Liver (tissue), 9 donors: Measurements from ENCODE around the gene UBE2D1. TPM values are rescaled to one million over a fixed set of nuclear protein-coding genes. Genes with fewer than 3 reads are reported as not detected.

ENCODE experiments used
- DNase-seq: peaks from one replicate; pipeline ENCODE4 v3.0.0-alpha.2; 2017; ENCODE audit warnings: low spot score
- H3K27ac ChIP-seq, 2 donors: one replicate each; pipeline ENCODE4 v1.7.0; 2013; ENCODE audit warnings: inconsistent platforms in 2 of 2, low read length in 2 of 2, control low read depth in 1 of 2, low read depth in 1 of 2, mild to moderate bottlenecking in 1 of 2
- H3K27me3 ChIP-seq, 4 donors: one replicate each; pipeline versions ENCODE4 v1.6.1 to v1.7.0; 2013; ENCODE audit warnings: low read length in 3 of 4, inconsistent platforms in 1 of 4, mild to moderate bottlenecking in 1 of 4, moderate library complexity in 1 of 4; ENCODE audit not compliant: control insufficient read depth in 4 of 4, insufficient read depth in 4 of 4
- H3K36me3 ChIP-seq, 4 donors: one replicate each; pipeline versions ENCODE4 v1.6.1 to v1.7.0; 2013; ENCODE audit warnings: low read length in 3 of 4, mild to moderate bottlenecking in 3 of 4, low read depth in 1 of 4, moderate library complexity in 1 of 4; ENCODE audit not compliant: control insufficient read depth in 4 of 4, insufficient read depth in 3 of 4
- H3K4me1 ChIP-seq, 4 donors: one replicate each; pipeline versions ENCODE4 v1.6.1 to v1.7.0; 2013; ENCODE audit warnings: low read length in 3 of 4, mild to moderate bottlenecking in 3 of 4, moderate library complexity in 1 of 4; ENCODE audit not compliant: control insufficient read depth in 4 of 4, insufficient read depth in 4 of 4
- H3K4me3 ChIP-seq, 3 donors: one replicate each; pipeline versions ENCODE4 v1.6.1 to v1.7.0; 2013; ENCODE audit warnings: low read length in 3 of 3, control low read depth in 1 of 3, low read depth in 1 of 3, mild to moderate bottlenecking in 1 of 3
- H3K9ac ChIP-seq, 2 donors: one replicate each; pipeline ENCODE4 v1.7.0; 2013; ENCODE audit warnings: low read length in 2 of 2, mild to moderate bottlenecking in 2 of 2, moderate library complexity in 2 of 2, control low read depth in 1 of 2, low read depth in 1 of 2
- H3K9me3 ChIP-seq, 4 donors: one replicate each; pipeline versions ENCODE4 v1.6.1 to v1.7.0; 2013; ENCODE audit warnings: low read length in 3 of 4; ENCODE audit not compliant: control insufficient read depth in 4 of 4
- CTCF ChIP-seq: fragments of 150-350 bp; IDR thresholded peaks from 2 replicates; pipeline ENCODE4 v1.5.1; 2017; ENCODE audit warnings: improper control_type of control experiment, low read depth, low read length; ENCODE audit not compliant: missing input control
- EGR1 ChIP-seq, 2 donors: IDR thresholded peaks; 2 replicates each; pipeline ENCODE4 v1.6.1; 2016 to 2018; ENCODE audit warnings: antibody characterized with exemption in 2 of 2, low read depth in 2 of 2
- FOXA1 ChIP-seq: IDR thresholded peaks from 2 replicates; pipeline ENCODE4 v1.6.1; 2016; ENCODE audit warnings: antibody characterized with exemption
- FOXA2 ChIP-seq: IDR thresholded peaks from 2 replicates; pipeline ENCODE4 v1.6.1; 2016; ENCODE audit warnings: antibody characterized with exemption
- GABPA ChIP-seq, 2 donors: IDR thresholded peaks in 1 of 2; conservative IDR thresholded peaks in 1 of 2; 2 replicates each; pipeline ENCODE4 v1.6.1; 2016; ENCODE audit warnings: antibody characterized with exemption in 2 of 2, mild to moderate bottlenecking in 1 of 2, moderate library complexity in 1 of 2
- HNF4A ChIP-seq, 2 donors: conservative IDR thresholded peaks; 2 replicates each; pipeline ENCODE4 v1.6.1; 2016; ENCODE audit warnings: antibody characterized with exemption in 2 of 2, mild to moderate bottlenecking in 2 of 2
- HNF4G ChIP-seq: IDR thresholded peaks from 2 replicates; pipeline ENCODE4 v1.6.1; 2016; ENCODE audit warnings: antibody characterized with exemption
- JUND ChIP-seq, 2 donors: IDR thresholded peaks; 2 replicates each; pipeline ENCODE4 v1.6.1; 2016; ENCODE audit warnings: antibody characterized with exemption in 2 of 2
- NR2F2 ChIP-seq: IDR thresholded peaks from 2 replicates; pipeline ENCODE4 v1.6.1; 2016; ENCODE audit warnings: antibody characterized with exemption
- RAD21 ChIP-seq, 2 donors: IDR thresholded peaks; 2 replicates each; pipeline ENCODE4 v1.6.1; 2016; ENCODE audit warnings: antibody characterized with exemption in 2 of 2, mild to moderate bottlenecking in 2 of 2
- RXRA ChIP-seq, 2 donors: IDR thresholded peaks; 2 replicates each; pipeline ENCODE4 v1.6.1; 2017 to 2018; ENCODE audit warnings: antibody characterized with exemption in 2 of 2, mild to moderate bottlenecking in 1 of 2
- SP1 ChIP-seq: IDR thresholded peaks from 2 replicates; pipeline ENCODE4 v1.6.1; 2018; ENCODE audit warnings: antibody characterized with exemption, mild to moderate bottlenecking
- TAF1 ChIP-seq: conservative IDR thresholded peaks from 2 replicates; pipeline ENCODE4 v1.6.1; 2016; ENCODE audit warnings: antibody characterized with exemption, mild to moderate bottlenecking
- YY1 ChIP-seq: IDR thresholded peaks from 2 replicates; pipeline ENCODE4 v1.6.1; 2016; ENCODE audit warnings: antibody characterized with exemption, mild to moderate bottlenecking
- ZBTB33 ChIP-seq: IDR thresholded peaks from 2 replicates; pipeline ENCODE4 v1.6.1; 2016; ENCODE audit warnings: antibody characterized with exemption
- polyA plus RNA-seq, 2 donors: library from polyadenylated mRNA; stranded (reverse) in 1 of 2; unstranded in 1 of 2; fragments of 200-250 nt in 1 of 2; fragments of >200 nt in 1 of 2; fragmentation: Nextera tagmentation in 1 of 2; extraction: Ambion mirVana in 1 of 2; gene quantifications; one replicate each; pipeline versions ENCODE4 v1.2.1 to v1.2.3, GENCODE V29; 2013 to 2015
- total RNA-seq, 2 donors: library from RNA; depleted of rRNA; stranded (reverse); fragments of >200 nt; gene quantifications; one replicate each; pipeline ENCODE4 v1.2.3, GENCODE V29; 2014
- TF ChIP-seq, protein P1 (sequence below): IDR thresholded peaks from 2 replicates; pipeline ENCODE4 v1.6.1; 2016; ENCODE audit warnings: antibody characterized with exemption, mild to moderate bottlenecking
- TF ChIP-seq, protein P2 (sequence below): IDR thresholded peaks from 2 replicates; pipeline ENCODE4 v1.6.1; 2016; ENCODE audit warnings: antibody characterized with exemption
- TF ChIP-seq, protein P3 (sequence below): IDR thresholded peaks from 2 replicates; pipeline ENCODE4 v1.6.1; 2016; ENCODE audit warnings: antibody characterized with exemption
- donor health status: healthy.
- donor health status: healthy.
- donor health status: healthy.
- donor health status: healthy.
- donor health status: healthy.

The UBE2D1 gene
- total and polyA plus RNA-seq, 4 donors, result 3.5 to 6.8 (median 5.8) TPM

- no peak for DNase-seq
- Histone ChIP-seq H3K9ac (no peak overlapping the region), H3K36me3 (peaks cover 3 to 52% (median 28%) of the 10 kb centered on the region in 4 donors), H3K9me3 (no peaks in the 10 kb centered on the region), H3K4me3 (no peak overlapping the region), H3K27me3 (no peaks in the 10 kb centered on the region), H3K27ac (no peak overlapping the region), H3K4me1 (no peaks in the 10 kb centered on the region)
- TF ChIP-seq CTCF (no peak), HNF4A (conservative IDR thresholded peaks at IDR 0.05) (no peak), EGR1 (IDR thresholded peaks at IDR 0.05; ENCODE audit: low read depth in 2 of 2) (no peak), NR2F2 (no peak), FOXA1 (no peak), JUND (IDR thresholded peaks at IDR 0.05) (no peak), ZBTB33 (no peak), RAD21 (IDR thresholded peaks at IDR 0.05) (no peak), FOXA2 (no peak), HNF4G (no peak), SP1 (no peak), RXRA (IDR thresholded peaks at IDR 0.05) (no peak), GABPA (IDR thresholded peaks at IDR 0.05 in 1 of 2, conservative IDR thresholded peaks at IDR 0.05 in 1 of 2) (no peak), YY1 (no peak), TAF1 (no peak)
- TF ChIP-seq, protein P1, sequence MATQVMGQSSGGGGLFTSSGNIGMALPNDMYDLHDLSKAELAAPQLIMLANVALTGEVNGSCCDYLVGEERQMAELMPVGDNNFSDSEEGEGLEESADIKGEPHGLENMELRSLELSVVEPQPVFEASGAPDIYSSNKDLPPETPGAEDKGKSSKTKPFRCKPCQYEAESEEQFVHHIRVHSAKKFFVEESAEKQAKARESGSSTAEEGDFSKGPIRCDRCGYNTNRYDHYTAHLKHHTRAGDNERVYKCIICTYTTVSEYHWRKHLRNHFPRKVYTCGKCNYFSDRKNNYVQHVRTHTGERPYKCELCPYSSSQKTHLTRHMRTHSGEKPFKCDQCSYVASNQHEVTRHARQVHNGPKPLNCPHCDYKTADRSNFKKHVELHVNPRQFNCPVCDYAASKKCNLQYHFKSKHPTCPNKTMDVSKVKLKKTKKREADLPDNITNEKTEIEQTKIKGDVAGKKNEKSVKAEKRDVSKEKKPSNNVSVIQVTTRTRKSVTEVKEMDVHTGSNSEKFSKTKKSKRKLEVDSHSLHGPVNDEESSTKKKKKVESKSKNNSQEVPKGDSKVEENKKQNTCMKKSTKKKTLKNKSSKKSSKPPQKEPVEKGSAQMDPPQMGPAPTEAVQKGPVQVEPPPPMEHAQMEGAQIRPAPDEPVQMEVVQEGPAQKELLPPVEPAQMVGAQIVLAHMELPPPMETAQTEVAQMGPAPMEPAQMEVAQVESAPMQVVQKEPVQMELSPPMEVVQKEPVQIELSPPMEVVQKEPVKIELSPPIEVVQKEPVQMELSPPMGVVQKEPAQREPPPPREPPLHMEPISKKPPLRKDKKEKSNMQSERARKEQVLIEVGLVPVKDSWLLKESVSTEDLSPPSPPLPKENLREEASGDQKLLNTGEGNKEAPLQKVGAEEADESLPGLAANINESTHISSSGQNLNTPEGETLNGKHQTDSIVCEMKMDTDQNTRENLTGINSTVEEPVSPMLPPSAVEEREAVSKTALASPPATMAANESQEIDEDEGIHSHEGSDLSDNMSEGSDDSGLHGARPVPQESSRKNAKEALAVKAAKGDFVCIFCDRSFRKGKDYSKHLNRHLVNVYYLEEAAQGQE, result no peak
- TF ChIP-seq, protein P2, sequence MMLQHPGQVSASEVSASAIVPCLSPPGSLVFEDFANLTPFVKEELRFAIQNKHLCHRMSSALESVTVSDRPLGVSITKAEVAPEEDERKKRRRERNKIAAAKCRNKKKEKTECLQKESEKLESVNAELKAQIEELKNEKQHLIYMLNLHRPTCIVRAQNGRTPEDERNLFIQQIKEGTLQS, result no peak
- TF ChIP-seq, protein P3, sequence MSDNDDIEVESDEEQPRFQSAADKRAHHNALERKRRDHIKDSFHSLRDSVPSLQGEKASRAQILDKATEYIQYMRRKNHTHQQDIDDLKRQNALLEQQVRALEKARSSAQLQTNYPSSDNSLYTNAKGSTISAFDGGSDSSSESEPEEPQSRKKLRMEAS, result no peak
Observed at GRCh38 chr10:58394471-58394870, 59.7 kb downstream of the UBE2D1 start.
